Activated T-cell treated with anti-CD3 and anti-CD28 coated beads for 48 hours (primary cell): Measurements from ENCODE around the gene CMSS1.
"Not testable (repeated sequence)": the region's sequence is repeated elsewhere in the genome, so short reads cannot be mapped to it uniquely, and the experiment has no call there.

Experiments used
- DNase-seq: peaks from one replicate; pipeline ENCODE4 v3.0.0-alpha.2; 2020; ENCODE audit warnings: low read depth

The CMSS1 gene

DNA sequence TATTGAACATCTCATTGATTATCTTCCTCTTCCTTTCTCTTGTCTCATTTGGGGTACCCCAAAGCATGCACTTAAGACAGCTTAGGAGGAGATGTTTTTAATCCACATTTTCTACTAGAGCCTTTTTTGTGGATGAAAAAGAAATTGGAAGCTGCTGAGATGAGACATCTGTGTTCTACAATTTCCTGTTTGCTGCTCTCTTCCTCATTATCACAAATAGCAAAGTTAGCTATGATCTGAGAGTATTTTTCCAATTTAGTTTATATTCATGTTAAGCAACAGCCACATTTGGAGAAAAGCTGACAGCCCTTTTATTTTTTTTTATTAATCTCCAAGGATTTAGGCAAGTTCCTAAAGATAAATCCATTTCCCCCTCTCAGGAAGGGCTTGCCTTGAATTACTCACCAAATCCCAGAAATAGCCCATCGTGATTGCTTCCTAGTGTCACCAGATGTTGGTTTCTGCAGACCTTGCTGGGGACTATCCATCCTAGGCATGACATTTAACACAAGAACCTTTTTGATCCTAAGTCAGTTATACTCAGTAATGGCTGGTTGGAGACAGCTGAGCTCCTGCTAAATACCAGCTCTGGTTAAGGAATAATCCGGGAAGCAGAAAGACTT, 367.4 kb downstream of the CMSS1 start:
- no peak for DNase-seq

- no peak for DNase-seq
Measured at GRCh38 chr3:100185847-100186246, 368.2 kb downstream of the CMSS1 start.

- DNase-seq: no peak
Measured at GRCh38 chr3:100189444-100189964, 371.8 kb downstream of the CMSS1 start.

GRCh38 chr3:100195375-100195774, 377.7 kb downstream of the CMSS1 start:
- no peak for DNase-seq

DNA sequence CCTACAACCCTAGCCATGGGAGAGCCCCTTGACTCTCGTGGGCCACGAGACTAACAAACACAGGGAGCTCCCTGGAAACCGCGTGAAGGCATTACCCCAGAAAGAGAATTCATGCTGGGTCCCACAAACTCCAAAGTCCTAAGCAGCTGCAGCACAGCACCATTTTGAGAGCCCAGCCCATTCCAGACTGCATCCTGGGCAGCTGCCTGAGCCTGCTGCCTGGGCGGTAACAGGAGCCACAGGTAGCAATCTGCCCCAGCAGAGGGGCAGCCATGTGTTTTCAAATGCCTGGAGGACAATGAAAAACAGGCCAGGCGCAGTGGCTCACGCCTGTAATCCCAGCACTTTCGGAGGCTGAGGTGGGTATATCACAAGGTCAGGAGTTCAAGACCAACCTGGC, 380.2 kb downstream of the CMSS1 start:
- no peak for DNase-seq

- DNase-seq: no peak
Measured at GRCh38 chr3:100198579-100199269, 381.1 kb downstream of the CMSS1 start.

- no peak for DNase-seq
Measured at GRCh38 chr3:100205171-100205570, 387.5 kb downstream of the CMSS1 start.

GRCh38 chr3:100206687-100207086, 389.0 kb downstream of the CMSS1 start:
- DNase-seq: no peak

- no peak for DNase-seq
Measured at GRCh38 chr3:100207886-100208285, 390.2 kb downstream of the CMSS1 start.

- DNase-seq: no peak
Measured at GRCh38 chr3:100209169-100209568, 391.5 kb downstream of the CMSS1 start.

- DNase-seq: no peak
Measured at GRCh38 chr3:100209948-100210771, 392.5 kb downstream of the CMSS1 start.

GRCh38 chr3:100210772-100211135, 393.1 kb downstream of the CMSS1 start:
- DNase-seq: no peak

GRCh38 chr3:100213891-100214573, 396.4 kb downstream of the CMSS1 start:
- no peak for DNase-seq

GRCh38 chr3:100214574-100214964, 396.9 kb downstream of the CMSS1 start:
- DNase-seq: no peak

DNA sequence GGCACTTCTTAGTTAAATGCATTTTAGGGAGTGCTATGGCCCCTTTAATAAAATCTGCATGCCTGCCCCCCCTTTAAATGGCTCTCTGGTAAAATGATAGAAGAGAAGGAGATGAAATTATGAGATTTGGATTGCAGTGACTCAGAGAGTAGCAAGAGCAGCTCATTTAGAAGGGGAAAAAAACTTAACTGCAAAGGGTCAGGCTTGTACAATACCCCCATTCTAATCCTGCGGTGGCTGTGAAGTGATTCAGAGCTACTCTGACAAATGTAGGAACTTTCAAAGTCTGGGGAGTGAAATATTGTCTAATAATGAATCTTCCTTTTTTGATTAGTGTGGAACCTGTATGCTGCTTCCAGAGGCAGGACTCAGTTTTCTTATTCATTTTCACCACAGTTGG, 399.1 kb downstream of the CMSS1 start:
- no peak for DNase-seq

- no peak for DNase-seq
Measured at GRCh38 chr3:100221159-100221558, 403.5 kb downstream of the CMSS1 start.

DNA sequence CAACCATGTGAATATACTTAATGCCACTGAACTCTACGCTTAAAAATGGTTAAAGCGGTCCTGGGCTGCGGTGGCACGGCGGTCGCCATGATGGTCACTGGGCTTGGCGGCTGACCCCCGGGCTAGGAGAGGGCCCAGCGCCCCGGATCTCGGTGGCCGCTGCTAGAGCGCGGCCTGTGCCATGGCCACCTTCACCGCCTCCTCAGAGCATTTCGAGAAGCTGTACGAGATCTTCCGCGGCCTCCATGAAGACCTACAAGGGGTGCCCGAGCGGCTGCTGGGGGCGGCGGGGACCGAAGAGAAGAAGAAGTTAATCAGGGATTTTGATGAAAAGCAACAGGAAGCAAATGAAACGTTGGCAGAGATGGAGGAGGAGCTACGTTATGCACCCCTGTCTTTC, 407.5 kb downstream of the CMSS1 start:
- no peak for DNase-seq

- no peak for DNase-seq
Measured at GRCh38 chr3:100225883-100226282, 408.2 kb downstream of the CMSS1 start.

GRCh38 chr3:100226712-100227429, 409.2 kb downstream of the CMSS1 start:
- DNase-seq: no peak

GRCh38 chr3:100227511-100227921, 409.9 kb downstream of the CMSS1 start:
- DNase-seq: no peak

DNA sequence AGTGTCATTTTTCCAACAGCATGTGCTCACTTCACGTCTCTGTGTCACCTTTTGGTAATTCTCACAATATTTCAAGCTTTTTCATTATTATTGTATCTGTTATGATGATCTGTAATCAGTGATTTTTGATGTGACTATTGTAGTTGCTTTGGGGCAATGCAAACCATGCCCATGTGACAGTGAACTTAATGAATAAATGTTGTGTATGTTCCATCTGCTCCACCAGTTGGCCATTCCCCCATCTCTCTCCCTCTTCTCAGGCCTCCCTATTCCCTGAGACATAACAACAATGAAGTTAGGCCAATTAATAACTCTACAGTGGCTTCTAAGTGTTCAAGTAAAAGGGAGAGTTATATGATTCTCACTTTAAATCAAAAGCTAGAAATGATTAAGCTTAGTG, 410.6 kb downstream of the CMSS1 start:
- DNase-seq: no peak

DNA sequence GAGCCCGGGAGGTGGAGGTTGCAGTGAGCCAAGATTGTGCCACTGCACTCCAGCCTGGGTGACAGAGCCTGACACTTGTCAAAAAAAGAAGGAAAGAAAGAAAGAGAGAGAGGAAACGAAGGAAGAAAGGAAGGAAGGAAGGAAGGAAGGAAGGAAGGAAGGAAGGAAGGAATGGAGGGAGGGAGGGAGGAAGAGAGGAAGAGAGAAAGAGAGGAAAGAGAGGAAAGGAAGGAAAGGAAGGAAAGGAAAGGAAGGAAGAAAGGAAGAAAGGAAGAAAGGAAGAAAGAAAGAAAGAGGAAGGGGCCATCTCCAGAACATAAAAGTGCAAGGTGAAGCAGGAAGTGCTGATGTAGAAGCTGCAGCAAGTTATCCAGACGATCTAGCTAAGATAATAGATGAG, 411.5 kb downstream of the CMSS1 start:
- not testable (repeated sequence) for DNase-seq
